Kidney (tissue), 14 donors: ENCODE data around the gene SPIRE1. TPM values are rescaled to one million over a fixed set of nuclear protein-coding genes. Genes with fewer than 3 reads are reported as not detected.
A peak's percentile ranks its signal among the peaks of the same experiment; 100 is the strongest.

Experiments used
- DNase-seq, 5 donors: peaks; one replicate each; pipeline ENCODE4 v3.0.0-alpha.2; 2013 to 2020
- FAIRE-seq: peaks from 2 replicates; lab custom pipeline; 2012; peaks lifted over from hg19 to GRCh38; lab: Jason Lieb, UNC
- H3K27ac ChIP-seq, 2 donors: one replicate each; pipeline ENCODE4 v1.7.0; 2013; ENCODE audit warnings: low read depth in 2 of 2, low read length in 2 of 2, inconsistent platforms in 1 of 2
- H3K27me3 ChIP-seq: one replicate; pipeline ENCODE4 v1.7.1; 2013; ENCODE audit warnings: low read length, inconsistent platforms; ENCODE audit not compliant: control insufficient read depth, insufficient read depth
- H3K36me3 ChIP-seq, 3 donors: one replicate each; pipeline versions ENCODE4 v1.7.0 to v1.7.1; 2013; ENCODE audit warnings: low read length in 3 of 3, control low read depth in 1 of 3, inconsistent platforms in 1 of 3; ENCODE audit not compliant: insufficient read depth in 3 of 3, control insufficient read depth in 2 of 3
- H3K4me1 ChIP-seq, 3 donors: one replicate each; pipeline versions ENCODE4 v1.7.0 to v1.7.1; 2013; ENCODE audit warnings: low read length in 3 of 3, inconsistent platforms in 1 of 3, low read depth in 1 of 3; ENCODE audit not compliant: control insufficient read depth in 2 of 3, insufficient read depth in 2 of 3
- H3K4me3 ChIP-seq, 3 donors: one replicate each; pipeline versions ENCODE4 v1.7.0 to v1.8.1; 2013; ENCODE audit warnings: low read length in 3 of 3, control low read depth in 1 of 3, inconsistent platforms in 1 of 3
- H3K9ac ChIP-seq, 3 donors: one replicate each; pipeline versions ENCODE4 v1.7.0 to v1.7.1; 2013; ENCODE audit warnings: low read length in 3 of 3, control low read depth in 1 of 3, inconsistent platforms in 1 of 3
- H3K9me3 ChIP-seq, 3 donors: one replicate each; pipeline versions ENCODE4 v1.7.0 to v1.7.1; 2013; ENCODE audit warnings: low read length in 3 of 3, control low read depth in 1 of 3, inconsistent platforms in 1 of 3; ENCODE audit not compliant: control insufficient read depth in 2 of 3, insufficient read depth in 1 of 3
- CTCF ChIP-seq: IDR thresholded peaks from 3 replicates; pipeline ENCODE4 v1.5.1; 2012; ENCODE audit warnings: mild to moderate bottlenecking, moderate library complexity, borderline replicate concordance; ENCODE audit not compliant: insufficient read depth; ENCODE audit errors: extremely low read depth
- intact Hi-C: fragments of 100-400 bp; cut with DNase I; formaldehyde crosslinking; loops from one replicate; pipeline ENCODE4 v1.11.1; 2022
- polyA plus RNA-seq: library from polyadenylated mRNA; stranded (reverse); fragments of 350-450 nt; fragmentation: Illumina TruSeq; extraction: RNeasy Lipid Tissue Mini Kit (QIAGEN cat#74804); gene quantifications from one replicate; pipeline ENCODE4 v1.2.3, GENCODE V29; 2014; ENCODE audit warnings: low read depth, low replicate concordance; ENCODE audit not compliant: insufficient read depth
- total RNA-seq: library from RNA; stranded (reverse); fragmentation: NEBNext Ultra II Directional; extraction: Animal tissue kit (Norgen Biotek cat#: 25700); gene quantifications from one replicate; pipeline ENCODE4 v1.2.1, GENCODE V29; 2021
- donor health status: control.
- donor health status: control.
- donor health status: control.
- donor health status: control.
- donor health status: control.
- donor health status: DM: yes; HTN: yes; CAD: no.
- donor health status: Normal renal cell carcinoma (clear cell type).

The SPIRE1 gene
- total and polyA plus RNA-seq, 2 donors from 2014 or later = 12.3 to 35.1 TPM

- TF ChIP-seq CTCF = no peak
- no peaks in the 10 kb centered on the region for H3K9me3 ChIP-seq
- H3K4me3 ChIP-seq = no peak overlapping the region
- intact Hi-C loops = no loop called here
- no peak overlapping the region for H3K9ac ChIP-seq
- H3K36me3 ChIP-seq = peaks cover 0 to 6% (median 0%) of the 10 kb centered on the region in 3 donors
- H3K4me1 ChIP-seq = peaks cover 0 to 9% (median 0%) of the 10 kb centered on the region in 3 donors
- no peak overlapping the region for H3K27ac ChIP-seq
- H3K27me3 ChIP-seq = no peaks in the 10 kb centered on the region
- FAIRE-seq = no peak
- DNase-seq = no peak
Measured at GRCh38 chr18:12464731-12465130, 193.2 kb downstream of the SPIRE1 start.

- no peak for TF ChIP-seq CTCF
- H3K27ac ChIP-seq = no peak overlapping the region
- DNase-seq = no peak
- FAIRE-seq = no peak
- H3K4me1 ChIP-seq = peaks cover 0 to 9% (median 0%) of the 10 kb centered on the region in 3 donors
- no peak overlapping the region for H3K4me3 ChIP-seq
- H3K9me3 ChIP-seq = no peaks in the 10 kb centered on the region
- H3K36me3 ChIP-seq = peaks cover 0 to 6% (median 0%) of the 10 kb centered on the region in 3 donors
- intact Hi-C loops = no loop called here
- no peak overlapping the region for H3K9ac ChIP-seq
- H3K27me3 ChIP-seq = no peaks in the 10 kb centered on the region
Measured at GRCh38 chr18:12463191-12463590, 194.7 kb downstream of the SPIRE1 start.

- FAIRE-seq (no peak), DNase-seq (no peak)
- intact Hi-C loops = no loop called here
- Histone ChIP-seq H3K27me3 (no peaks in the 10 kb centered on the region), H3K36me3 (peaks cover 0 to 6% (median 0%) of the 10 kb centered on the region in 3 donors), H3K27ac (no peak overlapping the region), H3K4me3 (no peak overlapping the region), H3K9me3 (no peaks in the 10 kb centered on the region), H3K4me1 (peaks cover 0 to 9% (median 0%) of the 10 kb centered on the region in 3 donors), H3K9ac (no peak overlapping the region)
- TF ChIP-seq CTCF = no peak
Measured at GRCh38 chr18:12462242-12462641, 195.7 kb downstream of the SPIRE1 start.

GRCh38 chr18:12461326-12461725 is 196.6 kb downstream of the SPIRE1 start:
- H3K4me1 ChIP-seq = peaks cover 0 to 9% (median 0%) of the 10 kb centered on the region in 3 donors
- no peaks in the 10 kb centered on the region for H3K27me3 ChIP-seq
- DNase-seq (no peak), FAIRE-seq (no peak)
- H3K27ac ChIP-seq = peak overlapping the region in 1 of 2 donors; percentile 9
- H3K9ac ChIP-seq = no peak overlapping the region
- no peak overlapping the region for H3K4me3 ChIP-seq
- intact Hi-C loops = no loop called here
- H3K9me3 ChIP-seq = no peaks in the 10 kb centered on the region
- no peak for TF ChIP-seq CTCF
- H3K36me3 ChIP-seq = peaks cover 0 to 6% (median 0%) of the 10 kb centered on the region in 3 donors
